ENCODE data around the gene NEURL1B.
"Not testable (repeated sequence)": the region's sequence is repeated elsewhere in the genome, so short reads cannot be mapped to it uniquely, and the experiment has no call there.

NEURL1B gene

GRCh38 chr5:172708183-172708505 is 67.1 kb downstream of the NEURL1B start:
- DNase-seq (ENCODE audit: low read depth), result no peak
- no peak overlapping the region for H3K4me3 ChIP-seq (ENCODE audit: low read depth, low read length)
- TF ChIP-seq CTCF (IDR thresholded peaks at IDR 0.05; ENCODE audit: control insufficient read depth, extremely low read depth, insufficient read depth), result no peak

- no peak overlapping the region for H3K4me3 ChIP-seq (ENCODE audit: low read depth, low read length)
- no peak for TF ChIP-seq CTCF (IDR thresholded peaks at IDR 0.05; ENCODE audit: control insufficient read depth, extremely low read depth, insufficient read depth)
- no peak for DNase-seq (ENCODE audit: low read depth)
Observed at GRCh38 chr5:172710676-172711075, 69.6 kb downstream of the NEURL1B start.

- not testable (repeated sequence) for H3K4me3 ChIP-seq (ENCODE audit: low read depth, low read length); DNase-seq (ENCODE audit: low read depth)
Observed at GRCh38 chr5:172711321-172711861, 70.3 kb downstream of the NEURL1B start.

GRCh38 chr5:172712610-172713009 is 71.5 kb downstream of the NEURL1B start:
- no peak for TF ChIP-seq CTCF (IDR thresholded peaks at IDR 0.05; ENCODE audit: control insufficient read depth, extremely low read depth, insufficient read depth)
- H3K4me3 ChIP-seq (ENCODE audit: low read depth, low read length), result no peak overlapping the region
- no peak for DNase-seq (ENCODE audit: low read depth)

GRCh38 chr5:172713113-172713808 is 72.2 kb downstream of the NEURL1B start:
- H3K4me3 ChIP-seq (ENCODE audit: low read depth, low read length), result no peak overlapping the region
- no peak for DNase-seq (ENCODE audit: low read depth)
- TF ChIP-seq CTCF (IDR thresholded peaks at IDR 0.05; ENCODE audit: control insufficient read depth, extremely low read depth, insufficient read depth), result peak; percentile 77

GRCh38 chr5:172713809-172714490 is 72.9 kb downstream of the NEURL1B start:
- H3K4me3 ChIP-seq (ENCODE audit: low read depth, low read length), result no peak overlapping the region
- no peak for DNase-seq (ENCODE audit: low read depth)
- TF ChIP-seq CTCF (IDR thresholded peaks at IDR 0.05; ENCODE audit: control insufficient read depth, extremely low read depth, insufficient read depth), result no peak

- peak; percentile 62 for TF ChIP-seq CTCF (IDR thresholded peaks at IDR 0.05; ENCODE audit: control insufficient read depth, extremely low read depth, insufficient read depth)
- peak; percentile 22 for DNase-seq (ENCODE audit: low read depth)
- no peak overlapping the region for H3K4me3 ChIP-seq (ENCODE audit: low read depth, low read length)
Observed at GRCh38 chr5:172714491-172715420, 73.7 kb downstream of the NEURL1B start.

Data from LNCaP clone FGC (cell line).